Spleen (tissue), 11 donors: ENCODE measurements around the gene ZNF385B. TPM values are rescaled to one million over a fixed set of nuclear protein-coding genes. Genes with fewer than 3 reads are reported as not detected.

Experiments
- DNase-seq: peaks from one replicate; pipeline ENCODE4 v3.0.0-alpha.2; 2020
- H3K27ac ChIP-seq, 8 donors: fragments of 200-600 bp; sonication (generic) in 7 of 8; 1 replicate in 4 of 8; 2 replicates in 4 of 8; pipeline versions ENCODE4 v1.5.0 to v1.8.0; 2016 to 2021; ENCODE audit warnings: inconsistent platforms in 4 of 8, mild to moderate bottlenecking in 4 of 8, moderate library complexity in 1 of 8
- H3K27me3 ChIP-seq, 7 donors: fragments of 200-600 bp; sonication (generic) in 6 of 7; replicated peaks in 1 of 7; 1 replicate in 4 of 7; 2 replicates in 3 of 7; pipeline versions ENCODE4 v1.5.0 to v1.8.0; 2016 to 2021; ENCODE audit warnings: inconsistent platforms in 3 of 7, mild to moderate bottlenecking in 1 of 7
- H3K36me3 ChIP-seq, 6 donors: fragments of 200-600 bp; sonication (generic) in 5 of 6; 1 replicate in 4 of 6; 2 replicates in 2 of 6; pipeline versions ENCODE4 v1.5.0 to v1.8.0; 2016 to 2021; ENCODE audit warnings: inconsistent platforms in 2 of 6
- H3K4me1 ChIP-seq, 6 donors: fragments of 200-600 bp; sonication (generic) in 5 of 6; 1 replicate in 3 of 6; 2 replicates in 3 of 6; pipeline versions ENCODE4 v1.5.0 to v1.8.0; 2016 to 2021; ENCODE audit warnings: inconsistent platforms in 3 of 6
- H3K4me3 ChIP-seq, 8 donors: fragments of 200-600 bp; sonication (generic) in 7 of 8; 1 replicate in 4 of 8; 2 replicates in 4 of 8; pipeline versions ENCODE4 v1.5.0 to v1.8.0; 2016 to 2021; ENCODE audit warnings: inconsistent platforms in 4 of 8, mild to moderate bottlenecking in 4 of 8, moderate library complexity in 2 of 8
- H3K9me3 ChIP-seq, 8 donors: fragments of 200-600 bp; sonication (generic) in 7 of 8; 1 replicate in 4 of 8; 2 replicates in 4 of 8; pipeline versions ENCODE4 v1.5.0 to v1.8.0; 2016 to 2021; ENCODE audit warnings: inconsistent platforms in 4 of 8
- POLR2A ChIP-seq, 3 donors: fragments of 450-650 bp; IDR thresholded peaks; one replicate each; pipeline ENCODE4 v1.5.1; 2017; ENCODE audit warnings: antibody characterized with exemption in 3 of 3, mild to moderate bottlenecking in 1 of 3
- POLR2AphosphoS5 ChIP-seq, 3 donors: sonication (generic); formaldehyde crosslinking; IDR thresholded peaks; one replicate each; pipeline ENCODE4 v1.5.1; 2017; ENCODE audit warnings: antibody characterized with exemption in 3 of 3
- WGBS, 5 donors: extraction: QIAGEN DNeasy Blood & Tissue Kit in 3 of 5; methylation state at CpG; one replicate each; pipeline versions ENCODE4 v1.1.5 to v1.1.7; 2013 to 2018; 5-methylcytosine and 5-hydroxymethylcytosine counted together
- intact Hi-C: fragments of 100-400 bp; cut with DNase I; formaldehyde crosslinking; loops from one replicate; pipeline ENCODE4 v1.15.0; 2023; ENCODE audit warnings: low total_unique reads
- polyA plus RNA-seq, 3 donors: library from polyadenylated mRNA; stranded (reverse); fragments of 200-250 nt; gene quantifications; one replicate each; pipeline ENCODE4 v1.2.1, GENCODE V29; 2013
- total RNA-seq, 7 donors: library from RNA; depleted of rRNA in 3 of 7; stranded (reverse); fragments of >200 nt in 3 of 7; fragmentation: NEBNext Ultra II Directional in 4 of 7; extraction: Animal tissue kit (Norgen Biotek cat#: 25700) in 4 of 7; gene quantifications; one replicate each; pipeline versions ENCODE4 v1.1.0 to v1.2.1, GENCODE V29; 2016 to 2021
- TF ChIP-seq, protein P1 (sequence below), 11 experiments: fragments of 200-600 bp in 7 of 11; fragments of 450-650 bp in 4 of 11; sonication (generic) in 4 of 11; IDR thresholded peaks in 8 of 11; conservative IDR thresholded peaks in 3 of 11; 1 replicate in 7 of 11; 2 replicates in 4 of 11; pipeline versions ENCODE4 v1.4.0 to v1.8.0; 2016 to 2021; ENCODE audit warnings: antibody characterized with exemption in 11 of 11, inconsistent platforms in 4 of 11, mild to moderate bottlenecking in 1 of 11
- donor health status: healthy with polysubstance abuse.
- donor health status: DM: no; HTN: no; CAD: no; lungs with moderate emphysema.
- donor health status: DM: no; HTN: no; CAD: no.
- donor health status: Bipolar disorder and iron deficiency.
- donor health status: healthy.
- donor health status: DM: no; HTN: no; CAD: no.
- donor health status: DM: yes; HTN: yes; CAD: no.

ZNF385B gene
- total and polyA plus RNA-seq, 10 donors = 0.03 to 4.3 (median 0.37) TPM; not detected in 3

GRCh38 chr2:179856205-179856604, 5.2 kb downstream of the ZNF385B start:
- intact Hi-C loops = no loop called here

GRCh38 chr2:179855673-179856072, 5.7 kb downstream of the ZNF385B start:
- no peaks in the 10 kb centered on the region for H3K36me3 ChIP-seq
- no peak overlapping the region for H3K27ac ChIP-seq
- WGBS, 5 donors = 85 to 96% (median 96%) methylated on average over 1 of the region's 1 CpG
- no peak for DNase-seq
- H3K9me3 ChIP-seq = no peaks in the 10 kb centered on the region
- intact Hi-C loops = no loop called here
- no peak overlapping the region for H3K4me3 ChIP-seq
- peaks cover 0 to 42% (median 6%) of the 10 kb centered on the region in 7 donors for H3K27me3 ChIP-seq
- TF ChIP-seq, protein P1, sequence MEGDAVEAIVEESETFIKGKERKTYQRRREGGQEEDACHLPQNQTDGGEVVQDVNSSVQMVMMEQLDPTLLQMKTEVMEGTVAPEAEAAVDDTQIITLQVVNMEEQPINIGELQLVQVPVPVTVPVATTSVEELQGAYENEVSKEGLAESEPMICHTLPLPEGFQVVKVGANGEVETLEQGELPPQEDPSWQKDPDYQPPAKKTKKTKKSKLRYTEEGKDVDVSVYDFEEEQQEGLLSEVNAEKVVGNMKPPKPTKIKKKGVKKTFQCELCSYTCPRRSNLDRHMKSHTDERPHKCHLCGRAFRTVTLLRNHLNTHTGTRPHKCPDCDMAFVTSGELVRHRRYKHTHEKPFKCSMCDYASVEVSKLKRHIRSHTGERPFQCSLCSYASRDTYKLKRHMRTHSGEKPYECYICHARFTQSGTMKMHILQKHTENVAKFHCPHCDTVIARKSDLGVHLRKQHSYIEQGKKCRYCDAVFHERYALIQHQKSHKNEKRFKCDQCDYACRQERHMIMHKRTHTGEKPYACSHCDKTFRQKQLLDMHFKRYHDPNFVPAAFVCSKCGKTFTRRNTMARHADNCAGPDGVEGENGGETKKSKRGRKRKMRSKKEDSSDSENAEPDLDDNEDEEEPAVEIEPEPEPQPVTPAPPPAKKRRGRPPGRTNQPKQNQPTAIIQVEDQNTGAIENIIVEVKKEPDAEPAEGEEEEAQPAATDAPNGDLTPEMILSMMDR (IDR thresholded peaks at IDR 0.05 in 8 of 11, conservative IDR thresholded peaks at IDR 0.05 in 3 of 11) = no peak
- TF ChIP-seq POLR2A (IDR thresholded peaks at IDR 0.05) = no peak
- no peak for TF ChIP-seq POLR2AphosphoS5 (IDR thresholded peaks at IDR 0.05)
- peaks cover 0 to 10% (median 6%) of the 10 kb centered on the region in 6 donors for H3K4me1 ChIP-seq

More at GRCh38 chr2:179856205-179856604, 5.2 kb downstream of the ZNF385B start:
- H3K9me3 ChIP-seq = no peaks in the 10 kb centered on the region
- H3K4me3 ChIP-seq = no peak overlapping the region
- no peaks in the 10 kb centered on the region for H3K36me3 ChIP-seq
- H3K4me1 ChIP-seq = peaks cover 0 to 16% (median 11%) of the 10 kb centered on the region in 6 donors
- TF ChIP-seq, protein P1 (IDR thresholded peaks at IDR 0.05 in 8 of 11, conservative IDR thresholded peaks at IDR 0.05 in 3 of 11) = no peak
- TF ChIP-seq POLR2AphosphoS5 (IDR thresholded peaks at IDR 0.05) (no peak), POLR2A (IDR thresholded peaks at IDR 0.05) (no peak)
- no peak overlapping the region for H3K27ac ChIP-seq
- WGBS, 5 donors = 26 to 34% (median 29%) methylated on average over 5 of the region's 5 CpGs
- DNase-seq = no peak
- H3K27me3 ChIP-seq = peaks cover 0 to 47% (median 11%) of the 10 kb centered on the region in 7 donors

GRCh38 chr2:179854891-179855290, 6.5 kb downstream of the ZNF385B start:
- WGBS, 5 donors = 78 to 88% (median 82%) methylated on average over 3 of the region's 3 CpGs
- intact Hi-C loops = no loop called here
- Histone ChIP-seq H3K9me3 (no peaks in the 10 kb centered on the region), H3K27ac (no peak overlapping the region), H3K4me1 (peaks cover 0 to 3% (median 0%) of the 10 kb centered on the region in 6 donors), H3K4me3 (no peak overlapping the region), H3K27me3 (peaks cover 0 to 34% (median 0%) of the 10 kb centered on the region in 7 donors), H3K36me3 (no peaks in the 10 kb centered on the region)
- no peak for DNase-seq
- TF ChIP-seq POLR2AphosphoS5 (IDR thresholded peaks at IDR 0.05) = no peak
- TF ChIP-seq, protein P1 (IDR thresholded peaks at IDR 0.05 in 8 of 11, conservative IDR thresholded peaks at IDR 0.05 in 3 of 11) = no peak
- TF ChIP-seq POLR2A (IDR thresholded peaks at IDR 0.05) = no peak

DNA sequence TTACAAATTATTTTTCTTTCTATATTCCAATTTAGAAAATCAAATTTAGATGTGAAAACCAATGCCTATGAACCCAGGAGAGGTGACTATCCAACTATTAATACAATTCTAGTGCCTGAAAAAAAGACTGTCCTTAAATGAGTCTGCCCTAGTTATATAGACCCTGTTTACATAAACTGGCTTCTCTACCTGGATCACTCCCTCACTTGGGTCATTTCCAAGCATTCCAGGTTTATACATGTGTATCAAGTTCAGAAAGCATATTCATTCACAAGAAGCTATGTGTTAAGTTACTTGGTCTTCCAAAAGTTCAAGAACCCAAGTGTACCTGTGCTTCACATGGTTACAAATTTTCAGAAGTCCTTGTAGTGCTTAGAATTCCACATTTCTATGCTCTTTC, 8.3 kb downstream of the ZNF385B start:
- no peaks in the 10 kb centered on the region for H3K4me1 ChIP-seq
- H3K27ac ChIP-seq = no peak overlapping the region
- intact Hi-C loops = no loop called here
- no peak overlapping the region for H3K4me3 ChIP-seq
- peaks cover 0 to 18% (median 0%) of the 10 kb centered on the region in 7 donors for H3K27me3 ChIP-seq
- H3K9me3 ChIP-seq = no peaks in the 10 kb centered on the region
- DNase-seq = no peak
- no peaks in the 10 kb centered on the region for H3K36me3 ChIP-seq
- TF ChIP-seq, protein P1 (IDR thresholded peaks at IDR 0.05 in 8 of 11, conservative IDR thresholded peaks at IDR 0.05 in 3 of 11) = no peak
- TF ChIP-seq POLR2A (IDR thresholded peaks at IDR 0.05) (no peak), POLR2AphosphoS5 (IDR thresholded peaks at IDR 0.05) (no peak)
